ENCODE data around the gene MAPK1.

GRCh38 chr22:21904250-21904789, 36.9 kb upstream of the MAPK1 start:
- TF ChIP-seq POLR2A (conservative IDR thresholded peaks at IDR 0.05) (no peak), PRDM10 (IDR thresholded peaks at IDR 0.05; ENCODE audit: partially characterized antibody) (no peak), ZNF316 (IDR thresholded peaks at IDR 0.05) (no peak), ZFP1 (CRISPR knock-in tag; IDR thresholded peaks at IDR 0.05) (no peak), CTCF (IDR thresholded peaks at IDR 0.05 in 2 of 3, conservative IDR thresholded peaks at IDR 0.05 in 1 of 3; ENCODE audit: insufficient read depth in 2 of 3, low read depth in 1 of 3, low read length in 3 of 3) (no peak)
